Upper lobe of right lung (tissue), 1 donor: Measurements from ENCODE around the gene CHRNB1. TPM values are rescaled to one million over a fixed set of nuclear protein-coding genes. Genes with fewer than 3 reads are reported as not detected.

Experiments used
- ATAC-seq: fragments of 200-7000 bp; cut with Tn5 transposase; one replicate; pipeline ENCODE4 v1.9.1; 2020; ENCODE audit warnings: mild to moderate bottlenecking, moderate library complexity
- DNase-seq: peaks from one replicate; pipeline ENCODE4 v3.0.0-alpha.2; 2020
- H3K27ac ChIP-seq: fragments of 200-600 bp; one replicate; pipeline ENCODE4 v1.8.0; 2022
- H3K27me3 ChIP-seq: fragments of 200-600 bp; one replicate; pipeline ENCODE4 v1.8.0; 2022; ENCODE audit warnings: mild to moderate bottlenecking
- H3K36me3 ChIP-seq: fragments of 200-600 bp; one replicate; pipeline ENCODE4 v1.8.0; 2022
- H3K4me1 ChIP-seq: fragments of 200-600 bp; one replicate; pipeline ENCODE4 v1.8.0; 2022
- H3K4me3 ChIP-seq: fragments of 200-600 bp; one replicate; pipeline ENCODE4 v1.8.0; 2022; ENCODE audit warnings: mild to moderate bottlenecking
- H3K9me3 ChIP-seq: fragments of 200-600 bp; one replicate; pipeline ENCODE4 v1.8.0; 2022
- CTCF ChIP-seq: fragments of 200-600 bp; IDR thresholded peaks from one replicate; pipeline ENCODE4 v1.8.0; 2022; ENCODE audit warnings: antibody characterized with exemption
- intact Hi-C: fragments of 100-400 bp; cut with DNase I; formaldehyde crosslinking; loops from one replicate; pipeline ENCODE4 v1.11.0; 2022
- long read RNA-seq: library from polyadenylated mRNA; unstranded; transcript quantifications from one replicate; pipeline ENCODE4 v2.0.0, GENCODE V29; 2021
- total RNA-seq: library from RNA; stranded (reverse); fragmentation: NEBNext Ultra II Directional; extraction: Animal tissue kit (Norgen Biotek cat#: 25700); gene quantifications from one replicate; pipeline ENCODE4 v1.2.1, GENCODE V29; 2021
- donor health status: DM: no; HTN: yes; CAD: no; lungs with severe emphysema.

CHRNB1 gene
- 10.1 TPM for total RNA-seq
- long read RNA-seq, transcript CHRNB1-207 (2 exons, 1,095 nt), result major isoform, 8 of 8 reads
- long read RNA-seq, partial matches to known transcripts, result 0 of 8 reads
- long read RNA-seq, other reads (novel, unspliced or antisense), result 0 of 8 reads

- H3K36me3 ChIP-seq, result no peaks in the 10 kb centered on the region
- H3K4me3 ChIP-seq, result peak within 1 kb of the TSS; percentile 46
- H3K27me3 ChIP-seq, result peaks cover 34% of the 10 kb centered on the region
- intact Hi-C loops, result no loop called here
- ATAC-seq (peak; percentile 93), DNase-seq (peak; percentile 91)
- H3K4me1 ChIP-seq, result peaks cover 14% of the 10 kb centered on the region
- peak; percentile 16 for TF ChIP-seq CTCF
- no peak within 1 kb of the TSS for H3K27ac ChIP-seq
- no peaks in the 10 kb centered on the region for H3K9me3 ChIP-seq
These were observed at the start of gene CHRNB1 for GRCh38 chr17:7444682-7445618. Gene CHRNB1, plus strand, starts transcription at chr17:7445061. Its CDS starts 67 bp downstream, at chr17:7445128.

DNA sequence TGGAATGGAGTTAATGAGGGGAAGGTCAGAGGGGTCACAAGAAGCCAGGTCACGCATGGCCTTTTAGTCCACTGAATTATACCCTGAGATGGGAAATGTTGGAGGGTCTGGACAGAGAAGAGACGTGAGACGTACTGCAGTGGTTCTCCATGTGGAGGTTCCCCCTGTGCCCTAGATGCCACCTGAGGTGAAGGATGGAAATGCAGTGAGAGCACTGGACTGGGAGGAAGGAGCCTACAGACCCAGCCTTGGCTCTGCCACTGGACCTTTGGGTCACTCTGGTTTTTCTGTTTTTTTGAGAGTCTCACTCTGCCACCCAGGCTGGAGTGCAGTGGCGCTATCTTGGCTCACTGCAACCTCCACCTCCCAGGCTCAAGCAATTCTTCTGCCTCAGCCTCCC lies 48.7 kb upstream of the CHRNB1 start:
- TF ChIP-seq CTCF, result no peak

GRCh38 chr17:7398612-7399011 lies 46.2 kb upstream of the CHRNB1 start:
- Histone ChIP-seq H3K36me3 (no peaks in the 10 kb centered on the region), H3K9me3 (no peaks in the 10 kb centered on the region), H3K4me1 (peaks cover 12% of the 10 kb centered on the region), H3K27me3 (no peaks in the 10 kb centered on the region), H3K27ac (no peak overlapping the region), H3K4me3 (no peak overlapping the region)
- DNase-seq, result no peak
- intact Hi-C loops, result no loop called here
- ATAC-seq, result no peak
- no peak for TF ChIP-seq CTCF

More for the DNA sequence above, 48.7 kb upstream of the CHRNB1 start:
- intact Hi-C loops, result no loop called here
- Histone ChIP-seq H3K4me3 (no peak overlapping the region), H3K36me3 (no peaks in the 10 kb centered on the region), H3K4me1 (peaks cover 7% of the 10 kb centered on the region), H3K27me3 (no peaks in the 10 kb centered on the region), H3K27ac (no peak overlapping the region), H3K9me3 (no peaks in the 10 kb centered on the region)
- DNase-seq (no peak), ATAC-seq (no peak)

- DNase-seq, result peak; percentile 73
- no peak for ATAC-seq
- H3K36me3 ChIP-seq, result no peaks in the 10 kb centered on the region
These were observed 41.7 kb upstream of the CHRNB1 start for GRCh38 chr17:7403043-7403726.

DNA sequence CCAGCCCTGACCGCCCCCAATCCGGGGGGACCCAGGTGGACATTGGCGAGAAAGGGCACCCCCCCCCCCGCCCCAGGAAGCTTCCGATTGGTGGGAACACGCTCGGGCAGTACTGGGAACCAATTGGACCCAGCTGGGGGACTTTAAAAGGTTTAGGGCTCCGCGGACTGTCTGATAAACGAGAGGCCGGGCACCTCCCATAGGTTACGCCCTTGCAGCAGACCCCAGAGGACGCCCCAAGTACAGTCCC lies 41.2 kb upstream of the CHRNB1 start:
- Histone ChIP-seq H3K9me3 (no peaks in the 10 kb centered on the region), H3K27me3 (no peaks in the 10 kb centered on the region), H3K36me3 (no peaks in the 10 kb centered on the region), H3K4me3 (peak overlapping the region; percentile 64), H3K4me1 (peaks cover 10% of the 10 kb centered on the region), H3K27ac (peak overlapping the region; percentile 78)
- DNase-seq (no peak), ATAC-seq (peak; percentile 62)
- intact Hi-C loops, result no loop called here
- TF ChIP-seq CTCF, result no peak

More at GRCh38 chr17:7403043-7403726, 41.7 kb upstream of the CHRNB1 start:
- Histone ChIP-seq H3K4me1 (peaks cover 10% of the 10 kb centered on the region), H3K4me3 (peak overlapping the region; percentile 64), H3K27ac (peak overlapping the region; percentile 78), H3K9me3 (no peaks in the 10 kb centered on the region), H3K27me3 (no peaks in the 10 kb centered on the region)
- TF ChIP-seq CTCF, result no peak
- intact Hi-C loops, result no loop called here
